Activated CD8-positive, alpha-beta memory T cell treated with anti-CD3 and anti-CD28 coated beads, Interleukin-2, amount 50 U/mL, for 1 hour (primary cell): ENCODE results near the gene PALM.
"Not testable (repeated sequence)": the region's sequence is repeated elsewhere in the genome, so short reads cannot be mapped to it uniquely, and the experiment has no call there.

Source experiments
- DNase-seq: peaks from one replicate; pipeline ENCODE4 v3.0.0-alpha.2; 2020; ENCODE audit errors: extremely low read depth

PALM gene

DNA sequence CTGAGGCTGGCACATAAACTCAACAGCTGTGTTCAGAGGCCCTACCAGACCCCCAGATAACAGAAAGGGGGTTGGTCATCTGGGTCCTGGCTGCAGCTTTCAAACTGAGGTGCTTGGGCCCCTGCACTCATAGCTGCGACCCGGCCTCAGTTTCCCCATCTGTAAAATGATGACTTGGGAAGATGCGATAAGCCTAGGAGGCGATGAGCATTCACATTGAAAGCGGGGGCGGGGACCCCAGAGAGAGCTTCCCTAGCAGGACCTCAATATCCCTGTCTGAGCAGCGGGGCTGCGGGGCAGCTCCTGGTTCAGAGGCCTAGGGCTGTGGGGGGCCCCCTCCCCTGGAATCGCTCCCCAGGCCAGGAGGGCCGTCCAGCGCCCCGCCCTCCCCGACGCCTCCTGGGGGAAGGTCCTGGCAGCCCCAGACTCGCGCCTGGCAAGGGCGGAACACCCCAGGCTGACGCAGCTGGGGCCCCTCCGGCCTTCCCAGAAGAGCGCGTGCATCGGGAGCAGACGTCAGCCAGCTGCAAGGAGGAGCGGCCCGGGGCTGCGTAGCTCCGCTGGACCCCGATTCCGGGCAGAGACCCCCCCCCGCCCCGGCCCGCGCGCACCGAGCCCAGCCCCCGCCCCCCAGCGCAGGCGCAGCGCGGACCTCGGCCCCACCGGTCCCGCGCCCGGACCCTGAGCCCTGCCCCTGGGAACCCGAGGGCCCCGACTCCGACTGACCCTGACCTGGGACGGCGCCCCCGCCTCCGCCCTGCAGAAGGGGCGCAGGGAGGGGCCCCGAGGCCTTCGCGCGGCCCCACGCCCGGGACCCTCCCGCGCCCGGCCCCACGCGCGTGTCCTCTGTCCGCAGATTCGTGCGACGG, 29.1 kb upstream of the PALM start:
- DNase-seq: no peak

DNA sequence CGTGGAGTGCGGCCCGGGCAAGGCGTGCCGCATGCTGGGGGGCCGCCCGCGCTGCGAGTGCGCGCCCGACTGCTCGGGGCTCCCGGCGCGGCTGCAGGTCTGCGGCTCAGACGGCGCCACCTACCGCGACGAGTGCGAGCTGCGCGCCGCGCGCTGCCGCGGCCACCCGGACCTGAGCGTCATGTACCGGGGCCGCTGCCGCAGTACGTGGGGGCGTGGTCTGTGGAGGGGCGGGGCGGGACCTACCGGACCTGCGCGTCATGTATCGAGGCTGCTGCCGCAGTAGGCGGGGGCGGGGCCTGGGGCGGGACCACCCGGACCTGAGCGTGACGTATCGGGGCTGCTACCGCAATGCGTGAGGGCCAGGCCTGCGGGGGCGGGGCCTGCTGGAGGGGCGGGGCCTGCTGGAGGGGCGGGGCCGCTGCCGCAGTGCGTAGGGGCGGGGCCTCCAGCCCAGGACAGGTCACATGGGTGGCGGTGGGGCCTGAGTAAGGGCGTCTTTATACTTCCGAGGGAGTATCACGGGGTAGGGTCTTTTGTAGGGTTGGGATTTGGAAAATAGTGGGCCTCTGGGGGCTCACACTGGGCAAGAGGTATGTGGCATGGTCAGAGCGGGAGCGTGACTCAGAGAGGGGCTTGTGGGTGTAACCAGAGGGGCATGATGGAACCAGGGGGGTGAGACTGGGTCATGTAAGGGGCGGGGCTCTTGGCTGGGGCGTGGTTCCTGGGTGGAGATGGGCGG, 28.3 kb upstream of the PALM start:
- peak; percentile 97 for DNase-seq

DNA sequence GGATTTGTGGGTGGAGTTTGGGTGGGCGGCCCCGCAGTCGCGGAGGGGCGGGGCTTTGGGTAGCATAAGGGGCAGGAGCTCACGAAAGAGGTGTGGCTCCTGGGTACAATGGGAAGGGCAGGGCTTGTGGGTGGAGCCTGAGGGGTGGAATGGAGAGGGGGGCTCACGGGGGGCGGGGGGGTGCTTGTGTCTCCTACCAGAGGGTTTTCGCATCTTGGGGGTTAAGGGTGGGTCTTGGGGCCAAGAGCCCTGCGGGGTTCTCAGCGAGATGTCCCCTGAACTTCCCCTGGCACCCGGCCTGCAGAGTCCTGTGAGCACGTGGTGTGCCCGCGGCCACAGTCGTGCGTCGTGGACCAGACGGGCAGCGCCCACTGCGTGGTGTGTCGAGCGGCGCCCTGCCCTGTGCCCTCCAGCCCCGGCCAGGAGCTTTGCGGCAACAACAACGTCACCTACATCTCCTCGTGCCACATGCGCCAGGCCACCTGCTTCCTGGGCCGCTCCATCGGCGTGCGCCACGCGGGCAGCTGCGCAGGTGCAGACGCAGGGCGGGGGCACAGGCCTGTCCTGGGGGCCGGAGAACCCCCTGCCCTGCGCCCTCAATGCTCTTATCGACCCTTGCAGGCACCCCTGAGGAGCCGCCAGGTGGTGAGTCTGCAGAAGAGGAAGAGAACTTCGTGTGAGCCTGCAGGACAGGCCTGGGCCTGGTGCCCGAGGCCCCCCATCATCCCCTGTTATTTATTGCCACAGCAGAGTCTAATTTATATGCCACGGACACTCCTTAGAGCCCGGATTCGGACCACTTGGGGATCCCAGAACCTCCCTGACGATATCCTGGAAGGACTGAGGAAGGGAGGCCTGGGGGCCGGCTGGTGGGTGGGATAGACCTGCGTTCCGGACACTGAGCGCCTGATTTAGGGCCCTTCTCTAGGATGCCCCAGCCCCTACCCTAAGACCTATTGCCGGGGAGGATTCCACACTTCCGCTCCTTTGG, 27.4 kb upstream of the PALM start:
- no peak for DNase-seq

DNA sequence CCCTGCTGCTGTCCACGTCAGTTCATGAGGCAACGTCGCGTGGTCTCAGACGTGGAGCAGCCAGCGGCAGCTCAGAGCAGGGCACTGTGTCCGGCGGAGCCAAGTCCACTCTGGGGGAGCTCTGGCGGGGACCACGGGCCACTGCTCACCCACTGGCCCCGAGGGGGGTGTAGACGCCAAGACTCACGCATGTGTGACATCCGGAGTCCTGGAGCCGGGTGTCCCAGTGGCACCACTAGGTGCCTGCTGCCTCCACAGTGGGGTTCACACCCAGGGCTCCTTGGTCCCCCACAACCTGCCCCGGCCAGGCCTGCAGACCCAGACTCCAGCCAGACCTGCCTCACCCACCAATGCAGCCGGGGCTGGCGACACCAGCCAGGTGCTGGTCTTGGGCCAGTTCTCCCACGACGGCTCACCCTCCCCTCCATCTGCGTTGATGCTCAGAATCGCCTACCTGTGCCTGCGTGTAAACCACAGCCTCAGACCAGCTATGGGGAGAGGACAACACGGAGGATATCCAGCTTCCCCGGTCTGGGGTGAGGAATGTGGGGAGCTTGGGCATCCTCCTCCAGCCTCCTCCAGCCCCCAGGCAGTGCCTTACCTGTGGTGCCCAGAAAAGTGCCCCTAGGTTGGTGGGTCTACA, 25.9 kb upstream of the PALM start:
- DNase-seq: no peak

DNA sequence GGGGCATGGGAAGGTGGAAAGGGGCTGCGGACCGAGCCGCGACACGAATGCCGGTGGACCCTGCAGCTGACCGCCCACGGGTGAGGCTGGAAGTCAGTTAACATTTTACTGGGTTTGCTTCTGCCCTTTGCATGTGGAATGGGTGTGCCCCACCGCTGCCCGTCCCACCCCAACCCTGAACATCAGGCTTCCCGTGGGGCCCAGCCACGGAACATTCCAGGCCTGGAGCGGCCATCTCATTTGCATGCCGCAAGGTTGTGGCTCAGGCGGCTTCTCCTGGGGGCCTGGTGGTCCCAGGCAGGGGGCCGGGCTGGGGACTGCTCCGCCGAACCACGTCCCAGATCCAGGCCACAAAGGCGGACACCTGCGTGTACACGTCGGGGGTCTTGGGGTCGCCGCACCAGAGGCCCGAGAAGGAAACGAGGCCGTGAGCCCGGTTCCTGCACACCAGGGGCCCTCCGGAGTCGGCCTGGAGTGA, 23.2 kb upstream of the PALM start:
- DNase-seq: no peak

DNA sequence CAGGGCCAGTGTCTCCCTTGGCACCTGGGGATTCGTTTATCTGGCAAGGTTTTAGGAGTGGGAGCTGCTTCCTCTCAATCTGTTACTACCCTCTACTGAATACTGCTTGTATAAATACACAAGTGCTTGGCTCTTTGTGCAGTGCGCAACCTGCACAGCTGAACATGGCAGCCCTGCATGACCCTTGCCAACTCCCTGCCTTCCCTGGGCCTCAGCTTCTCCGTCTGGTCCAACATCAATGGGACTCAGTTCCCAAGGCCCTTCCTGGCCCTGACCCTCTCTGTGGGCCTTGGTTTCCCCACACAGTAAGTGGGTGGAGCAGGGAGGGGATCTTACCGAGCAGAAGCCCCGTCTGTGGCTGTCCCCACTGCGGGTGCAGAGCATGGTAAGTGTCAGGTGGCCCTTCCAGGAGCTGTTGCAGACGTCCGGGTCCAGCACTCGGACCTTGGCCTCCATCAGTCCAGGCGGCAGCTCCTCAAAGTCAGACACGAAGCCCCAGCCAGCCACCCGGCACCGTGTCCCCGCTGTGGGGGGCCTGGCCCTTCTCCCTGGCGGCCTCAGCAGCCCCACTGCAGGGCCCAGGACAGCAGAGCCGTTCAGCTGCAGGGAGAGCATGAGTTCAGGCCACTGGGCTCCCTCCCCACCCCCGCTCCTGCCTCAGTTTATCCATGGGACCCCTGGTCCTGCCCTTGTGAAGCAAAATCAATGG, 22.0 kb upstream of the PALM start:
- no peak for DNase-seq

DNA sequence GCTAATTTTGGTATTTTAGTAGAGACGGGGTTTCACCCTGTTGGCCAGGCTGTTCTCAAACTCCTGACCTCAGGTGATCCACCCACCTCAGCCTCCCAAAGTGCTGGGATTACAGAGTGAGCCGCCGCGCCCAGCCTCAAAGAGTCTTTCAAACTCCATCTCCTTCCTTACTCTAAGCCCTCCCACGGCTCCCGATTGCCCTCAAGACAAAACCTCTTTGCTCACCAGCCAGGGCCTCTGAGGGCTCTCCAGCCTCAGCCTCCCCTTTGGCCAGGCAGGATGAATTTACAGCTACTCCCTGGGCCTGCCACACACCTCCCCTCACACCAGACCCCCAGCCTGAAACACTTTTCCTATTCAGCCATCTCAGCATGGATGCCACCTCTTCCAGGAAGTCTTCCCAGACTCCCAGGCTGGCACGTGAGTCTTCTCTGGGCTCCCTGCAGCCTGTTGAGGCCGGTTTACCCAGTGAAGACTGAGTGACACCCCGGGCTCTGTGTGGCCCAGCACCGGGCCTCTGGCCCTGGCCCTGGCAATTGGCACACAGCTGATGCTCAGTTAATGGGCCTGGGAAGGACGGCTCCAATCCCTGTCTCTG, 21.1 kb upstream of the PALM start:
- no peak for DNase-seq

DNA sequence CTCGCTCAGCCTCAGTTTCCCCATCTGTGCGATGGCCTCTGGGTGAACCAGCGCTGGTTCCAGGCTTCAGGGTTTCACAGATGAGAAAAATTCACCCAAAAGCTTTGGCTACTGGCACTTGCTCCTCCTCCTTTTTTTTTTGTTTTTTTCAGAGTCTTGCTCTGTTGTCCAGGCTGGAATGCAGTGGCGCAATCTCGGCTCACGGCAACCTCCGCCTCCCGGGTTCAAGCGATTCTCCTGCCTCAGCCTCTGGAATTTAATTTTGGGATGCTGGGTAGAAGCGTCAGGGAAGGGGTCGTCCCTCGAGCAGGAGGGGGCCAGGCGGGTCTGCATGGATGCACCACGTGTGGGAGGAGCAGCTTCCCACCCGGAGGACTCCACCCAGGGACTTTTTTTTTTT, 20.5 kb upstream of the PALM start:
- DNase-seq: no peak

DNA sequence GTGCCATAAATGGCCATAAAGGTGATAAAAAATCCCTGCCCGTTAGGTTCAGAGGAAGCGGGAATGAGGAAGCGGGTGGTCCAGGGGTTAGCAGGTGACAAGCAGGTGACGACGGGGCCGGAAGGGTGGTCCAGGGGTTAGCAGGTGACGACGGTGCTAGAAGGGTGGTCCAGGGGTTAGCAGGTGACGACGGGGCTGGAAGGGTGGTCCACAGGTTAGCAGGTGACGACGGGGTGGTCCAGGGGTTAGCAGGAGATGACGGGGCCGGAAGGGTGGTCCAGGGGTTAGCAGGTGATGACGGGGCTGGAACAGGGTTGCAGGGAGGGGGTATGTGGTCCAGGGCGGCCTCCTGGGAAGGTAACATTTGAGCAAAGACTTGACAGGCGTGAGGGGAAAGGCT, 19.7 kb upstream of the PALM start:
- no peak for DNase-seq

DNA sequence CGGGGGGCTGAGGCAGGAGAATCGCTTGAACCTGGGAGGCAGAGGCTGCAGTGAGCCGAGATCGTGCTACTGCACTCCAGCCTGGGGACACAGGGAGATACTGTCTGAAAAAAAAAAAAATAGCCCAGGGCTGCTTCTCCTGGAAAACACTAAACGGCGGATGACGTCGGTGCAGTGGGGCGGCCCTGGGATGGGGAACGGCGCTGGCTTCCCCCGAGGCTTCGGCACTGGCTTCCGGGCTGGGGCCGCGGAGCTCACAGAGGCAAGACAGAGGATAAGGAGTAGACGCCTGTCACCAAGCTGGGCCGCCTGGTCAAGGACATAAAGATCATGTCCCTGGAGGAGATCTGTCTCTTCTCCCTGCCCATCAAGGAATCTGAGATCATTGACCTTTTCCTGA, 18.5 kb upstream of the PALM start:
- DNase-seq: no peak

DNA sequence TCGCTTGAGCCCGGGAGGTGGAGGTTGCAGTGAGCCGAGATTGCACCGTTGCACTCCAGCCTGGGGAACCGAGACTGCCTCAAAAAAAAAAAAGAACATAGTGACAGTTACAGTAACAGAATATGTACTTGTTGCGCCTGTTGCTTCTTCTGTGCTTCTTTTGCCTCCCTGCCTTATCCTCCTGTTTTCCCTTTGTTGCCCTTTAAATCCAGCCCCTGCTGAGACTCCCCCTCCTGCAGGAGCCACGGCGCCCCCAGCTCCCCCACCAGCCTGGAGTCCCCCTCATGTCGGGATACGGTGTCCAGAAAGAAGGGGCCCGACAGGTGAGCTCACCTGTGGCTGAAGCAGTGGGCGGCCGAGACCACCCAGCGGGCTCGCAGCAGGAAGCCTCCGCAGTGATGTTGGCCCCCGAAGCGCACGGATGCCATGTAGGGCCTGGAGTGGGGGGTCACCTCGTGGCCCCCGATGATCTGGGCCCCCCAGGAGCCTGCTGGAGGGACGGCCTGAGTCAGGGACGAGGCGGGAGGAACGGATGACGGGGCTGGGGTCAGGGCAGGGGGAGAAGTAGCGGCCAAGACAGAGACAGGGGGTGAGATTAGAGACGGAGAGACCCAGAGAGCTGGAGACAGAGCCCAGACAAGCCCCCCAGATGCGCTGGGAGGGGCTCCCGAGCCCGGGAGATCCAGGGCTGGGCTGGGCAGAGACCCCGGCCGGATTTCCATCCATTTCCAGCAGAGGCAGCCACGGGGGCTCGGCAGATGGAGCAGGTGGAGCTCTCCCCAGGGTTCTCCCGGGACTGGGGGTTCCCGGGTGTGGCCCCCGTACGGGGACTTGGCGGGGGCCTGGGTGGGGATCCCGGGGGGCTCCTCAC, 14.0 kb upstream of the PALM start:
- no peak for DNase-seq

DNA sequence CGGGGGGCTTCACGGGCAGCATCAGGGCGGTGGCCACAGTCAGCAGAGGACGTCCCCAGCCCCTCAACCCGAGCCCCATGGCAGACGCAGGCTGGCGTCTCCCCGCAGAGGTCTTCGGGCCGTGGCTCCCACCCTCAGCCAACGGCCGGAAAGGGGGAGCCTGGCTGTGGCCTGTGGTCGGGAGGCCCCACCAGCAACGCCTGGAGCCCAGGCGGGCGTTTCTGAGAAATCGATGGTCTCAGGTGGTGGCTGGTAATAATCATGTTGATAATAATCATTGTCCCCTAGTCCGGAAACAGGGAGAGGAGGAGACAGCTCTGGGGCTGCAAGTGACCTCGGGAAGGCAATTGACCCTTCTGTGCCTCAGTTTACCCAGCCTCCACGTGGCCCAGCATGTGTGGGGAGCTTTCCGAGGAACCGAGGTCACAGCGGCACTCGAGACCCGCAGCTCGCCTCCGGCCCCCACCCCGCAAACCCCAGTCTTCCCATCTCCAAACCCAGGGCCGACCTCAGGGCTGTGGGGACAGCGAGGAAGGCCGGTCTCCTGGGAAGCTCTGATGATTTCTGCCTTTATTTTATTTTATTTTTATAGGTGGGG, 13.3 kb upstream of the PALM start, which contains the start of gene PRSS57:
Gene PRSS57 (minus strand): TSS at position 101 of the 598 bp plus-strand sequence. CDS start 22 bp downstream, at position 79.
- no peak for DNase-seq

DNA sequence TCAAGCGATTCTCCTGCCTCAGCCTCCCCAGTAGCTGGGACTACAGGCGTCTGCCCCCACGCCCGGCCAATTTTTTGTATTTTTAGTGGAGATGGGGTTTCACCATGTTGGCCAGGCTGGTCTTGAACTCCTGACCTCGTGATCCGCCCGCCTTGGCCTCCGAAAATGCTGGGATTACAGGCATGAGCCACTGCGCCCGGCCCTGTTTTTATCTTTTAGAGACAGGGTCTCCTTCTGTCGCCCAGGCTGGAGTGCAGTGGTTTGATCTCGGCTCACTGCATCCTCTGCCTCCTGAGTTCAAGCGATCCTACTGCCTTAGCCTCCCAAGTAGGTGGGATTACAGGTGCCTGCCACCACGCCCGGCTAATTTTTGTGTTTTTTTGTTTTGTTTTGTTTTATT, 10.2 kb upstream of the PALM start:
- DNase-seq: not testable (repeated sequence)

DNA sequence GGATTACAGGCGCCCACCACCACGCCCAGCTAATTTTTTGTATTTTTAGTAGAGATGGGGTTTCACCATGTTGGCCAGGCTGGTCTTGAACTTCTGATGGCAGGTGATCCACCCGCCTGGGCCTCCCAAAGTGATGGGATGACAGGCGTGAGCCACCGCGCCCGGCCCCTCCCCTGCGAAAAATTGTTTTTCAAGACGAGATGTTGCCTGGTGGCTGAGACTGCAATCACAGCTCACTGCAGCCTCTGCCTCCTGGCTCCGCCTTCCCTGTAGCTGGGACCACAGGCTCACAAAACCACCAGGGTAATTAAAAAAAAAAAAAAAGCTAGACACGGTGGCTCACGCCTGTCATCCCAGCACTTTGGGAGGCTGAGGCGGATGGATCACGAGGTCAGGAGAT, 8.8 kb upstream of the PALM start:
- DNase-seq: not testable (repeated sequence)

DNA sequence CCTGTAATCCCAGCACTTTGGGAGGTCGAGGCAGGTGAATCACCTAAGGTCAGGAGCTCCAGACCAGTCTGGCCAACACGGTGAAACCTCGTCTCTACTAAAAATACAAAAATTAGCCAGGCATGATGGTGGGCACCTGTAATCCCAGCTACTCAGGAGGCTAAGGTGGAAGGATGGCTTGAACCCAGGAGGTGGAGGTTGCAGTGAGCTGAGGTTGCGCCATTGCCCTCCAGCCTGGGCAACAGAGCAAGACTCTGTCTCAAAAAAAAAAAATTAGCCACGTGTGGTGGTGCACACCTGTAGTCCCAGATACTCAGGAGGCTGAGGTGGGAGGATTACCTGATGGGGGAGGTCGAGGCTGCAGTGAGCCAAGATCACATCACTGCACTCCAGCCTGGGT, 5.9 kb upstream of the PALM start:
- DNase-seq: not testable (repeated sequence)

DNA sequence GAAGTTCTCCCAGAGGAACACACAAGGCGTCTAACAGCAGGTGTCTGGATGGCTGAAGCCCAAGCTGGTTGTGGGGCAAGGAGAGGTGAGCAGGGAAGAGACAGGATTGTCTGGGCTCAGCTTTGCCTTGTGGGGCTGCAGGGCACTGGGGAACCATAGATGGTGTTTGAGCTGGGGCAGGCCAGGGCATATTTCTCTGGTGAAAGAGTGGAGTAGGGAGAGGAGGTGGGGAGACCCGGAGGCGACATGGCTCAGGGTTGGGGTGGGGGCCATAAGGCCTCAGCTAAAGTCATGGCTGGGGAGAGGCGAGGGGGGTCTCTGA, 5.4 kb upstream of the PALM start:
- DNase-seq: no peak

DNA sequence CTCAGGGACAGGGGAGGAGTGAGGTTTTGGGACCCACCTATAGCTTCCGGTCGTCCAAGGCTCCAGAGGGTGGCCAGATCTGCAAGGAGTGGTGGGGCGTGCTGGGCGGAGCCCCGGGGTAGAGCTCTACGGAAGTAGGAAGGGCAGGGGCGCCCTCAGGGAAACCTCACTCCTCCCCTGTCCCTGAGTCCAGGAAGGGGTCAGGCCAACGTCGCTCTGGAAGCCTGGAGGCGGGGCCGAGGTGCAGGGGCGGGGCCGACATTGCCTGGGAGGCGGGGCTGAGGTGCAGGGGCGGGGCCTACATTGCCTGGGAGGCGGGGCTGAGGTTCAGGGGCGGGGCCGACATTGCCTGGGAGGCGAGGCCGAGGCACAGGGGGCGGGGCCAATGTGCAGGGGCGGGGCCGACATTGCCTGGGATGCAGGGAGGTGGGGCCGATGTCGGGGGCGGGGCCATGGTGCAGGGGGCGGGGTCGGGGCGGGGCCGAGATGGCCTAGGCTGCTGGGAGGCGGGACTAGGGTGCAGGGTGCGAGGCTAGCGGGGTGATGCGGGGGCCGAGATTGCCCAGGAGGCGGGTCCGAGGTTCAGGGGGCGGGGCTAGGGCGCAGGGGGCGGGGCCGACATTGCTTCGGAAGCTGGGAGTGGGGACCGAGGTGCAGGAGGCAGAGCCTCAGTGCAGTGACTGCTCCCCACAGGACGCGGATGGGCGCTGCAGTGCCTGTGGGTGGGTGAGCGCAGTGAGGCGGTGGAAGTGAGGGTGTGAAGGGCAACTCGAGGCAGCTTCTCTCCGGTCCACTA, 4.9 kb upstream of the PALM start:
- no peak for DNase-seq

DNA sequence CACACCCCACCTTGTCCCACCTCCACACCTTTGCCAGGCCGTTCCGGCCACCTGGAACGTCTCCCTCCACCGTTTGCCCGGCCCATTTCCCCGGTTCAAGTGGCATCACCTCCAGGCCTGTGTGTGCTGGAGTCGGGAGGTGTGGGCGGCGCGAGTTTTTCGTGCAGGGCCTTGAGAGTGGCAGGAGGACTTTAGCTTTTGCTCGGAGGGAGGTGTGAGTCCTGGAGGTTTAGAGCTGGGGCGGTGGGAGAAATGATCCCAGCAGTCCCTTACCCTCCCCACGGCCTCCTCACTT, 4.3 kb upstream of the PALM start:
- no peak for DNase-seq
